GM12865 (cell line): ENCODE measurements around the gene KCTD17.

Experiments
- DNase-seq: peaks from one replicate; pipeline ENCODE4 v3.0.0; 2010; ENCODE audit warnings: low read depth
- H3K4me3 ChIP-seq: 2 replicates; pipeline ENCODE4 v1.5.1; 2011; ENCODE audit warnings: mild to moderate bottlenecking, low read depth, low read length, control low read depth
- CTCF ChIP-seq: IDR thresholded peaks from 2 replicates; pipeline ENCODE4 v1.5.1; 2011; ENCODE audit warnings: low read length, control low read depth, low read depth, inconsistent platforms; ENCODE audit not compliant: insufficient read depth; ENCODE audit errors: missing control alignments

Gene KCTD17

GRCh38 chr22:37056246-37056645 is 4.7 kb downstream of the KCTD17 start:
- TF ChIP-seq CTCF, result no peak
- H3K4me3 ChIP-seq, result no peak overlapping the region
- DNase-seq, result no peak

- DNase-seq, result no peak
- H3K4me3 ChIP-seq, result no peak overlapping the region
- TF ChIP-seq CTCF, result no peak
These were observed 5.7 kb downstream of the KCTD17 start for GRCh38 chr22:37057226-37057625.

DNA sequence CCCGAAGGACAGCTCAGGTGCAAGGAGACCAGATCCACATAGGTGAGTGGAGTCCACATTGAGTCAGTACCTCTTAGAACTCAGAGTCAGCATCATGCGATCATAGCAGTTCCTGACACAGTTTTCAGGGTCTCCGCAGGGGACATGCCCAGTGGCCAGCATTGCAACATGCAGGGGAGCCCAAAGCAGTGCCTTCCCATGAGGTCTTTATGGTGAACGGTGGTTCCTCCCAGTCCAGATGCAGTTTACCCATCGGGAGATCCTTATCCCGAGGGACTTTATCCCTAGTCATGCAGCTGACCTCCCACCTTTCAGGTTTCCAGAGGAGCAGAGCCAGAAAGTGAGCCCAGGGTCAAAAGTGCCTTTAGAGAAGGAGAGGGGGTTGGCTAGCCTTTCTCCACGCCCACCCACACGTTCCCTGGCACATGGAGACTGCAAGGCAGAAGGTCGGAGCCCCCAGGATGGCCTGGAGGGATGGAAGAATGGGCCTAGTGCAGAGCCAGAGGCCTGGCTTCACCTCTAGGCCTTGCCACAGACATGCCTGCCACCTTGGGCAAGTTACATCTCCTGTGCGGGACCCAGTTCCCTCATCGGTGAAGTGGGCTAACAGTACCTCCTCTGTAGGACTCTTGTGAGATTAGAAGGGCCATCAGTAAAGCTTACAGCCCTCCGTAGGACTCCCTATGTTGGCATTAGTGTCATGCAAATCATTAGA is 6.4 kb downstream of the KCTD17 start:
- TF ChIP-seq CTCF, result no peak
- H3K4me3 ChIP-seq, result no peak overlapping the region
- no peak for DNase-seq

DNA sequence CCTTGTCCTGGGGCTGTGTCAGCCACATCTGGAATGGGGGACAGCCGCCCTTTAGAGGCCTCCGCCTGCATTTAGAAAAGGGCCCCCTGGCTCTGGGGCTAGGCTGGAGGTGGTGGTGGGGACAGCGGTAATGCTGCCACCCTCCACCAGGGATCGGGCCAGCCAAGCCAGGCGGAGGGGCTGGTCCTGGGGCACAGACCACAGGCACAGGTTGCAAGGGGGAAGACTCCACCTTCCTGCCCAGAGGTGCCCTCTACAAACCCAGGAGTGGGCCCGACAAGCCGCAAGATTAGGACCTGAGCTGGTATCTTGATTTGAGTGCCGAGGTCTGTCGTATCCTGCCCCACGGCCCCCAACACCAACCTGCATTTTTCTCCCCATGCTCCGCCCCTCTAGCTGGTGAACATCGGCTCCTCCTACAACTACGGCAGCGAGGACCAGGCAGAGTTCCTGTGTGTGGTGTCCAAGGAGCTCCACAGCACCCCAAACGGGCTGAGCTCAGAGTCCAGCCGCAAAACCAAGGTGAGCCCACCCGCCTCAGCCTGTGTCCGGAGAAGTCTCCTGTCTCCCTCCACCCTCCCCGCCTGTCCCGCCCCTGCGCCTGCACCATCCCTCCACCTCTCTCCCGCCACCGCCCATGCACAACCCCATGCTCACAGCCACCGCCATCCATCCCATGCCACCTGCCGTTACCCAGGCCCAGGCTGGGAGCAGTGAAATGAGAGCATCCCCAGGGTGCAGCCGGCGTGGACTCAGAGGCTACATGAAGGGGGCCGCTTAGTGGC is 7.6 kb downstream of the KCTD17 start:
- no peak overlapping the region for H3K4me3 ChIP-seq
- no peak for TF ChIP-seq CTCF
- no peak for DNase-seq

- no peak for DNase-seq
- H3K4me3 ChIP-seq, result no peak overlapping the region
- no peak for TF ChIP-seq CTCF
These were observed 8.4 kb downstream of the KCTD17 start for GRCh38 chr22:37059876-37060449.

DNA sequence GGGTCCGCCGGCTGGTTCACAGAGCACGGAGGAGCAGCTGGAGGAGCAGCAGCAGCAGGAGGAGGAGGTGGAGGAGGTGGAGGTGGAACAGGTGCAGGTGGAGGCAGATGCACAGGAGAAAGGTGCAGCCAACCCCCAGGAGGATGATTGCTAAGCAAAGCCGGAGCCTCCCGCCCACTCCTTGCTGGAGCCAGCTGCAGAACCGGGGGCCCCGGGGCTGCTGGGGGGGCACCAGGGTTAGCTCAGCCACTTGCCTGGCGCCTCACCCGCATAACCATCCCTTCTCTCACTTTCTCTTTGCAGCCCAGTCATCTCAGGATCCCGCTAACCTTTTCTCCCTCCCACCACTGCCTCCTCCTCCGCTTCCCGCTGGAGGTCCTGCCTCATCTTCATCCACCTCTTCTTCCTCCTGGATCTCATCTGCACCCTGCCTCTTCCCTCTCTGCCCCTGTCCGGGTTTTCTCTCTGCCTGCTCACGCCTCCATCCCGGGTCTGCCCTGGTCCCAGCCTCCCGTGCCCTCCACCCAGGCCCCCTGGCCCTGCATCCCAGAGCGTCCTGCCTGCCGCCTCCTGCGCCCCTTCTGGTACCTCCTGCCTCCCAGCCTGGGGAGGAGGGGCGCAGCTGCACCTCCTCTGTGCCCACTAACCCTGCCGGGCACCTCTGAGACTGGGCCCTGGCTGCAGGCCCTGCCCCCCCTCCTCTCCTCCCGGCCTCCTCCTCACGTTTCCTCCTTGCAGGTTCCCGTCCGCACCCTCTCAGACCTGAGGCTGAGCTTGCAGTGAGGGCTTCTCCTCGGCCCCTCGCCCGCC is 9.5 kb downstream of the KCTD17 start:
- no peak for TF ChIP-seq CTCF
- no peak overlapping the region for H3K4me3 ChIP-seq
- peak; percentile 61 for DNase-seq
